Renal pelvis (tissue), 4 donors: ENCODE measurements around the gene SLC38A7. TPM values are rescaled to one million over a fixed set of nuclear protein-coding genes. Genes with fewer than 3 reads are reported as not detected.
A peak's percentile ranks its signal among the peaks of the same experiment; 100 is the strongest.
"Not testable (repeated sequence)": the region's sequence is repeated elsewhere in the genome, so short reads cannot be mapped to it uniquely, and the experiment has no call there.

Experiments
- DNase-seq: peaks from one replicate; pipeline ENCODE4 v3.0.0-alpha.2; 2013
- polyA plus RNA-seq, 3 donors: library from polyadenylated mRNA; unstranded; fragments of 120-200 nt; gene quantifications; one replicate each; pipeline ENCODE4 v1.2.1, GENCODE V29; 2013; ENCODE audit not compliant: insufficient read length in 3 of 3

Gene SLC38A7
- polyA plus RNA-seq, 3 donors, result 14.5 to 20.8 (median 20.3) TPM

DNA sequence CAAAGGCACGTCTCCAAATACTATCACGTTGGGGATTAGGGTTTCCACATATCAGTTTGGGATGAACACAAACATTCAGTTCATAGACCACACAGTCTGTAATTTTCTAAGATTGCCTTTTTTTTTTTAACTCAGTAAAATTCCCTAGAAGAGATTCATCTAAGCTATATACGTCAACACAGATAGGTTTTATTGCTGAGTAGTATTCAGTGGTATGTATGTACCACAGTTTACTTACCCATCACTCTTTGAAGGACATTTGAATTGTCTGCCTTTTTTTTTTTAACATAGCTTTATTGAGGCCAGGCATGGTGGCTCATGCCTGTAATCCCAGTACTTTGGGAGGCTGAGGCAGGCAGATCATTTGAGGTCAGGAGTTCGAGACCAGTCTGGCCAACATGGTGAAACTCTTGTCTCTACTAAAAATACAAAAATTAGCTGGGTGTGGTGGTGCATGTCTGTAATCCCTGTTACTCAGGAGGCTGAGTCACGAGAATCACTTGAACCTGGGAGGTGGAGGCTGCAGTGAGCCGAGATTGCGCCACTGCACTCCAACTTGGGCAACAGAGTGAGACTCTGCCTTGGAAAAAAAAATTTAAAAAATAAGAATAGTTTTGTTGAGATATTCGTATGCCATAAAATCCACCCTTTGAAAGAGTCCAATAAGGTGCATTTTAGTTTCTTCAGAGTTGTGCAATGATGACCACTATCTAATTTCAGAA, 2.6 kb upstream of the SLC38A7 start:
- not testable (repeated sequence) for DNase-seq

DNA sequence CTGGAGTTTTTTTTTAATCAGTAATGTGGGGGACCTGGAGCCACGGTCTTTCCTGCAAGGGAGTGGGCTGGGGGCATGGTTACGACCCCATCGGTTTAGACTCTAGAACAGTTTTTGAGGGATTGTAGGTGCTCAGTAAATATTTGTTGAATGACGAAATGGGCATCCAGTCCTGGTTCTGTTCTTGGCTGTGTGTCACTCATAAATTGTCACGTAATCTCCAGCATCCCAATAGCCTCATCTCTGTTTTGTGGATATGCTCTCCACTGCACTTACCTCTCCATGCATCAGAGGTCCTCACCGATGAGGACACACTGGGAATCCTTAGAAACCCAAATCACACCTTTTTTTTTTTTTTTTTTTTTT, 497 bp upstream of the SLC38A7 start:
- DNase-seq, result no peak

DNA sequence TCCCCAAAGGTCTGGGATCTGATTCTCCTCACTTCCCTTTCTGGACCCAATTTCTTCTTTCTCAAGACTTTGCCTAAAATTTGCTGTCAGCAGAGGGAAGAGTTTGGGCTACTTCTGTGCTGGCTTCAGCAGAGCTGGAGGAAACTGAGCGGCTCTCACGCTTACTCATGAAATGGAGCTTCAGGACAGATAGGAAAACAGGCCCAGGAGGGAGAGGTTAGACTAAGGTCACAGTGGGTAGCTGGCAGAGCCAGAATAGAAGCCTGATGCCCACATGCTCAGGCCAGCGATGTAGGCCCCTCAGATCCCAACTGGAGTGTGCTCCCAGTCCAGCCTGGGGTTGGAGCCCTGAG, 593 bp downstream of the SLC38A7 start:
- DNase-seq, result no peak

DNA sequence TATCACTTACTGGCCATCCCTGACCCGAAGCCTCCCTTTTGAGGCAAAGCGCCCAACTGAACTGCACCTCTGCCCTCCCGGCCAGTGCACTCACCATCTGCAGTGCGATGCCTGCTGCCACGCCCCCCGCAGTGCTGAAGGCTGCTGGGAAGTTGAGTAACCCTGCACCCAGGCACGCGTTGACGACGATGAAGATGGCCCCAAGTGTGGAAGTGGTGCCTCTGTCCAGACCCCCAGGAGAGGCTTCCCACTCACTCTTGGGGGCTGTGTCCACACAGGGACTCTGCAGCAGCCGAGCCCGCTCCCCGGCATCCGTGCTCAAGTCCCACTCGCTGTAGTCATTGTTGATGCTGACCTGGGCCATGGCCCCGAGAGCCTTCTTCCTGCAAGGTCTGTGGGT, 4.8 kb downstream of the SLC38A7 start:
- no peak for DNase-seq

DNA sequence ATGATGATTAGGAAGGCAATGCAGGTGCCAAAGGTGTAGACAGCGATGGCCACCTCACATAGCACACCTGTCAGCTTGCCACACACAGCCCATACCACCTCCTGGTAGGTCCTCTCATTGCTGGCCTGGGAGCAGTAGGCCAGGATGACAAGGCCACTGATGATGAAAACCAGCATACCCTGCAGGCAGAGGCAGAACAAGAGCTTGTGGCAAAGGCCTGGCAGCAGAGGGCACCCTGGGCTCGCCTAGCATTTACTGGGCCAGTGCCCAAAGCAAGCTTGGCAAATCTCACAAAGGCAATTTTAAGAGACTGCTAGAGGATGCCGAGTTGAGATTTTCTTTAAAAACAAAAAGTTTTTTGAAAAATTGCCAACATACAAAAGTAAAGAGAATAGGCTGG, 5.9 kb downstream of the SLC38A7 start:
- no peak for DNase-seq

DNA sequence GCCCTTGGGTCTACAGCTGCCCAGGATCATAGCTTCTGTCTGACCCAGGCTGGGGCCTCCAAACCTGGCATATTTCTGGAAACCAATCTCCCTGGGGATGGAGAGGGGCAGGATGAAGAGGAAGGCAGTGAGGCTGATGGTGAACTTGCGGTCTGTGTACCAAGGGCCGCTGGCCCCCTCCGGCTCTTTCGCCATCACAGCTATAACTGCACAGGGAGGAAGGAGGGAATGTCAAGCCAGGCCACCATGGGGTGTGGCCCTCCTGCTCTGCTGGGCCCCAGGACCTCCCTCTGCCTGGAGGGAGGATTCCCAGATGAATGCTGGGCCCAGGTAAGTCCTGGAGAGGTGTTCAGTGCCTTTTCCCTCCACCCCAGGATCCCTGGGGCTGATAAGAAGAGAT, 6.3 kb downstream of the SLC38A7 start:
- no peak for DNase-seq

DNA sequence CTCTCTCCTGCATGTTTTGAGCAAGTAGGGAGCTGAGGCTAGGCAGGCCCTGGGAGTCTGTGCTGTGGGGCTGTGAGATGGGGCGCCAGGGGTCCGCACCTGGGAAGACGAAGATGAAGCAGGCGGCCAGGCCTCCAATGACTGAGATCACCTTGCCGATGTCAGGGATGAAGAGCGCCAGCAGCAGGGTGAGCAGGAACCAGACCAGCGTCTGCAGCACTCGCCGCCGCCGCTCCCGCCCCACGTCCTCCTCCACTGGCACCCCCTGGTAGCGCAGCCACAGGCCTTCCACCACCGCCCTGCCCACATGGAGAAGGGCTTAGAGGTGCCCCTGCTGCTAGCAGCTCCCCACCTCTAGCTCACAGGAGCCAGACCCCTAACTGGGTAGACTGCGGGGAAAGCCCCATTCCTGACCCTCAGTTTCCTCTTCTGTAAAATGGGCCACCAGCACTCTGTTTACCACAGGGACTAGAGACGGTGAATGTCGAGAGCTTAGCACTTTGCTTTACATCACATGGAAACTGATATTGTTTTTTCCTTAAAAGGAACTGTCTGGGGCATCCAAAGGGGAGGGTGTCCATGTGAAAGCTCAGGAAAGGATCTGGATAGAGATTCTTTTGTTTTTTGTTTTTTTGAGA, 13.5 kb downstream of the SLC38A7 start:
- DNase-seq, result no peak

DNA sequence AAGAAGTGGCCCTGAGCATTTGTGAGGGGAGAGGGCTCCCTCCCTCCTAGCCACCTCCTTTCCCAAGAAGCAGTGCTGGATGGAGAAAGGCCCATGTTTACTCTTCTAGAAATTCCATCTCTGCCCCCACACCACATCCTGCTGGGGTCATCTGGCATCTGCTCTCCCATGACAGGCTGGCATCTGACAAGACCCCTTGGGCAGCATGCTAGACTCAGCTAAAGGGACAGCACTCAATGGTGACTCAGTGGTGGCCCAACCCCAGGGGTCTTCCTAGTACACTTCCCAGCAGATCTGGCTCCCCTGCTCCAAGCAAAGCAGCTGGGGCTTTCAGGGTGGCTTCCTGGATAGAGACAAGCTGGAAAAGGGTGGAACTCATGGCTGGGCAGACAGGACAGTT, 14.4 kb downstream of the SLC38A7 start:
- DNase-seq, result no peak

DNA sequence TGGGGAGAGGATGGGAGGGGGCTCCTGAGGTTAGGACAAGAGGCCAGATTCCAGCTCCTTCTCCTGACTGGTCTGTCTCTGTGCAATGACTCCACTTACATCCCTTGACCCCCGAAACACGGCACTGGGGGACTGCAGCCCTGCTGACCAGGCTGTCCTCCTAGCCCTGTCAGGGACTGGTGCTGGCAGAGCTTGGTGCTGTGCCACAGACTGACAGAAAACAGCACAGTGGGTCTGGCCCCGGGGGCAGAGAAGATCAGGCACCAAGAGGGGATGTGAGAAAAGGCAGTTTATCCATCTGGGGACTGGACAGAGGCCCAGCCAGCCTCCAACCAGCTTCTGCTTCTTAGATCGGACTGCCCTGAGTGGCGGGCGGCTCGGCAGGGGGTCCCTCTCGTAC, 19.4 kb downstream of the SLC38A7 start:
- DNase-seq, result no peak

DNA sequence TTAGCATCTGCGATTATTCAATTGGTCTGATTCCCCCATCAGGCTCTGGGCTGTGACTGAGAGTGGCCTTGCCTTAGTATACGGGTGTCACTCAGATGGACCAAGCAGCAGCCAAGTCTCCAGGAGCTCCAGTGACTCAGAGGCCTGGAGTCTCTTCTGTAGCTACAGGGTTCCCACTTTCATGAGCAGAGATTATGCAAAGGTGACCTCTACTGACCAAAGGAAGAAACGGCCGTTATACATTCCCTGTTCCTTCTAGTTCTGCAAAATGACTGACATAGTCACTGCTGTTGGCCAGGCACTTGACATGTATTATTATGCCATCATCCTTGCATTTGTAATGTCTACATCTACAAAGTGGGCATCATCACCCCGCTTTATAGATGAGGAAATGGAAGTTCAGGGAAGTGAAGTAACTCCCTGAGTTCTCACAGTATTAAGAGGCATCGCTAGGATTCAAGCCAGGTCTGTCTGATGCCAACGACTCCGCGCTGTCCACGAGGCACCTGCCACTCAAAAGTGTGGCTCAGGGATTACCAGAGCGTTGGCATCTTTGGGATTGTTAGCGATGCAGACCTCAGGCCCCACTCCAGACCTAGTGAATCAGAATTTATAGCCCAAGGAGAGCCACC, 23.3 kb downstream of the SLC38A7 start:
- DNase-seq, result peak; percentile 68

DNA sequence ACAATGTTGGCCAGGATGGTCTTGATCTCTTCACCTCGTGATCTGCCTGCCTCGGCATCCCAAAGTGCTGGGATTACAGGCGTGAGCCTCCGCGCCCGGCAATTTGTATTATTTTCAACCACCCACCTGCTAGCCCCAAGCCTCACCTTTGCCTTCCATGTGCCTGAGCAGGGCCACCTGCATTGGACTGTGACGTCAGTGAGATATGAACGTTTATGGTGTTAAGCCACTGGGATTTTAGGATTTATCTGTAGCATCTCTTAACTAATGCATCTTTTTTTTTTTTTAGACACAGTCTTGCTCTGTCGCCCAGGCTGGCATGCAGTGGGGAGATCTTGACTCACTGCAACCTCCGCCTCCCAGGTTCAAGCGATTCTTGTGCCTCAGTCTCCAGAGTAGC, 24.7 kb downstream of the SLC38A7 start:
- DNase-seq, result not testable (repeated sequence)

DNA sequence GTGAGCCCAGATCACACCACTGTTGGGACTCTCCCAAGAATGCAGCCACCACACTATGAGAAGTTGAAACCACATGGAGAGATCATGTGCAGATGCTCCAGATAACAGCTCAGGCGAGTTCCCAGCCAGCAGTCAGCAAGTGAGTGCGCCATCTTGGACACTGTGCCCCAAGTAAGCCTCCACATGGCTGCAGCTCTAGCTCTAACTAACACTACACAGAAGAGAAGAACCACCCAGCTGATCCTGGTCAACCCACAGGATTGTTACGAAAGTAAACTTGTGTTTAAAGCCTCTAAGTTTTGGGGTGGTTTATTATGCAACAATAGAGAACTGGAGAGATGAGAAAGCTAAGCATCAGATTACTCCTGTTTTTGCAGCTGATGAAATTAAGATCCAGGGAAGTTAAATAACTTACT, 25.8 kb downstream of the SLC38A7 start:
- no peak for DNase-seq

DNA sequence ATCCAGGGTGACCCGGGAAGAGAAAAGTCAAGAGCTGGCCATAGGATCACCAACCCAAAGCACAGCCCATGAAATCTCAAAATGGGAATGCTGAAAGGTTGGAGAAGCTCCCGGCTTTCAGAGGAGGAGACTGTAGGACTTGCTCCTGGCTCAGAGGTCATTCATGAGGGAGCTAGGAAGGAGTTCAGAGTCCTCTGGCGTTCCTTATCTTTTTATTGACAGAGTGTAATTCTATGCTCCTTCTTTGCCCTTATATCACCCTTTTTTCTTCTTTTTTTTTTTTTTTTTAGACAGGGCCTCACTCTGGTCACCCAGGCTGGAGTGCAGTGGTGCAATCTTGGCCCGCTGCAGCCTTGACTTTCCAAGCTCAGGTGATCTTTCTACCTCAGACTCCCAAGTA, 27.7 kb downstream of the SLC38A7 start:
- DNase-seq, result no peak

DNA sequence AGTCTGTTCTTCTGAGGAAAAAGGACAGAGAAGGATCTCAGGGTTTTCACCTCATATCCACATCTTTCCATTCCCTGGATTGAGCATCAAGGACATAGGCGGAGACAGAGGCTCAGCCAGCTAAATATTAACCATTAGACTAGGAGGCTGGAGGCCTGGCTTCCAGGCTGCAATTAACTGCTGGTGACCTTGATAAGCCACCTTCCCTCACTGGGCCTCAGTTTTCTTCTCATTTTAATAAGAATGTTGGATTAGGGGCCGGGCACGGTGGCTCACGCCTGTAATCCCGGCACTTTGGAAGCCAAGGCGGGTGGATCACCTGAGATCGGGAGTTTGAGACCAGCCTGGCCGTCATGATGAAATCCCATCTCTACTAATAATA, 29.4 kb downstream of the SLC38A7 start:
- no peak for DNase-seq

DNA sequence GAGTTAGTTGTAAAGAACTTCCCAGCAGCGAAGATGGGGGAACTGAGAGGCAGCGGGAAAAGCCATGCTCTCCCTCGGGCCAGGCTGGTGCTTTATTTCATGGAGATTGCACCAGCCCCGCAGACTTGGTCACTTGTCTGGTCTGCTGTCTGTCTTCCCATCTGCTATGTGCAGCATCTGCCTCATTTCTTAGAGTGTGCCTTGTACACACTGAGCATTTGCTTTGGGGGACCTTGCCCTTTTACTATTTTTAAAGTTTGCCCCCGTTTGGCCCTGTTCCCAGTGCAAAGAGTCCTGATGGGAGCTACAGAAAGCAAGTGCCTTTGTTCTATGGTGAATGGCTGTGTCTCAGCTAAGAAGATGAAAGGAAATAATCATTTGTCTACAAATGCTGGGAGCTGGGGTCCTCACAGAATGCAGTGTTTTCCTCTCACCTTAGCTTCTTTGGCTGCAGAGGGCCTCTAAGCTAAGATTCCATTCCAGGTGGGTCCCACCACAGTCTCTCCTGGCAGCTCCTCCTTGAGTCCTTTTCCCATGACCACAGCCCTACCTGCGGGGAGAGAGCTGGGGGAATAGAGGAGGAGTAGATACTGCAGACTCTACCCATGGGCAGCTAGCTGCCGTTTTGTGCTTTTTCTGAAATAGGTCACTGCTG, 29.9 kb downstream of the SLC38A7 start:
- no peak for DNase-seq

DNA sequence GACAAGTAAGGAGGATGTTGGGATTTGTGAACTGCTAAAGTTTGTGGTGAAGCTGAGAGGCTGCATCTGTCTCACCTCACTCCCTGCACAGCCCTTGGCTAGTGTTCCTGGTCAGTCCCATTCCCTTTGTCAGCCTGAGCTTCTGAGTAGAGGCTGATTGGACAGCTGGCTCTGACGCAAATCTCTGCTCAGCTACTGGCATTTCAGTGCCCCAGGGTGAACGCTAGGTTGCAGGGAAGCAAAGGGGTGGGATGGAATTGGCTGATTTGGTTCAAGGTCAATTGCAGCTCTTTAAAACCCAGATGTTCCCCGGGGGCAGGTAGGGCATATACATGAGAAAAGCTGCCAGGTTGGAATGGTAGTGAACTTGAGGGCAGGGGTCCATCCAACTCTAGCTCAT, 31.8 kb downstream of the SLC38A7 start:
- no peak for DNase-seq

DNA sequence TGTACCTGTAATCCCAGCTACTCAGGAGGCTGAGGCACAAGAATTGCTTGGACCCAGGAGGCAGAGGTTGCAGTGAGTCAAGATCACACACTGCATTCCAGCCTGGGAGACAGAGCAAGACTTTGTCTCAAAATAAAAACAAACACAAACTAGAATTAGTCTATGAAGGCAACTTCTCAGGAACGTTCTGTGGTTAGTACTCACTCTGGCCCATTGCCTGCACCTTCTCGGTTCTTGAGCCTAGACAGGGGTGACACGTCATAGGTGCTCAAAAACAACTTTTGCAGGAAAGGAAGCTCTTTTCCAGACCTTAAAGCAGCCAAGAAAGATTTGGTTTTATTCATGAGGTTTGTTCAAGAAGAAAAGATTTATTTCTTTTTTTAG, 32.6 kb downstream of the SLC38A7 start:
- no peak for DNase-seq

DNA sequence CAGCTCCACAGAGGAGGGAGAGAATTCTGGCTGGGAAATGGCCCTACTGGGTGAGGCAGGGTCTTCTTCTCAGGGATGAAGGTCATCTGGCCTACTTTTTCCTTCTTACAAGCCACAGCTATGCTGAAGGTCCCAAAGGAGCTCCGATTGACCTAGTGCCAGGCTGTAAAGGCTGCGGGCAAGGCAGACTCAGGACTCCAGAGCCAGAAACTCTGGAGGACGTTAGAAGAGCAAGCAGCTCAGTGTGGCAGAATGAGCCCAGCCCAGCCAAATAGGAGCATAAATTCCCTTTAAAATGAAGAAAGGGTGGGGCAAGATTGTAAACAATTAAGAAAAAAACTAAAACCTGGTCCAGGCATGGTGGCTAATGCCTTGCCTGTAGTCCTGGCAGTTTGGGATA, 34.9 kb downstream of the SLC38A7 start:
- DNase-seq, result no peak

DNA sequence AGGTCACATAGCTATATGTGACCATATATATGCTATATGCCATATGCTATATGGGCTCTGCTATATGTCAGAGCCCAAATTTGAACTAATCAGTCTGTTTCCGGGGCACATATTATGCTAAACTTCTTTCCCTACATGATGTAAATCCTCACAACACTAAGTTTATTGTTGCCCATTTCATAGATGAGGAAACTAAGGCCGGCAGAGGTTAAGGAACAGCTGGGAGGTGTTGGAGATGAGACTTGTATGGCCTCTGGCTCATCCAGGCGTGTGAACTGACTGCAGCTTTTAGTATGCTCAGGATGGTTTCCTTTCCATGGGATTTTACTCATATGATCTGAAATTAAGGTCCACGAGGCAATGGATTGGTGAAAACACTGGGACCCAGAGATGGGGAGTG, 37.5 kb downstream of the SLC38A7 start:
- no peak for DNase-seq

DNA sequence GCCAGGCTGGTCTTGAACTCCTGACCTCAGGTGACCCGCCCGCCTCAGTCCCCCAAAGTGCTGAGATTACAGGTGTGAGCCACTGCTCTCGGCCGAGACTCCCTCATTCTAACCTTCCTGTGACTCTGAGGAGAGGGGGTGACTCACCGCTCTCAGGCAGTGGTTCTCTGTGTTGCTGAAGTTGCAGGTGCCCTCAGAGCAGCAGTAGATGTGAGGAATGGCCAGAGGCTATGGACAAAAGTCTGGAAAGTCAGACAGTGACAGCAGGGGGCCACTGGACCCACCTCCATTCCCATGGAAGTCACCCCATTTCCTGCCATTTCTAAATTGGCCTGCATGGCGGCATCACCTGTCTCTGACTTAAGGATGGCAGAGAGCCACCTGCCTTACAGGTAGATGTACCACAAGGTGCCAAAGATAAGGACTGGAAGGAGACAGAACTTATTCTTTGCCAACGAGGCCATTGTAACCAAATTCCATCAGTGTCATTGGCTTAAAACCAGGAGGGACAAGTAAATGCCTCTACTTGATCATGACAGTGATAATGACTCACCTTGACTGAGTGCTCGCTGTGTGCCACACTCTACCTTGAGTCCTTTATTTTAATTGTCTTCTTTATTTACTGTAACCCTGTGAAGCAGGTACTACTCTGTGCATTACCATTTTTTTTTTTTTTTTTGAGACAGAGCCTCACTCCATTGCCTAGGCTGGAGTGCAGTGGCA, 39.6 kb downstream of the SLC38A7 start:
- DNase-seq, result no peak

DNA sequence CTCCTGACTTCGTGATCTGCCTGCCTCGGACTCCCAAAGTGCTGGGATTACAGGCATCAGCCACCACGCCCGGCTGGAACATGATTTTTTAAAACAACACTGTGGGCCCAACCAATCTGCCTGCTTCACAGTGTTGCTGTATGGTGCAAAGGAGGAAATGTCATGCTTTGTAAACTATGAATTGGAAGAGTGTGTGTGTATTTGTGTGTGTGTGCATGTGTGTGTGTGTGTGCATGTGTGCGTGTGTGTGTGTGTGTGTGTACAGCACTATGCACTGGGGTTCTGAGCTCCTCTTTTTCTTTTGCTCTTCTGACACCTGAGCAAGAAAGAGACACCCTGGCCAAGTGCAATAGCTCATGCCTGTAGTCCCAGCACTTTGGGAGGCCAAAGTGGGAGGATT, 40.5 kb downstream of the SLC38A7 start:
- DNase-seq, result no peak

DNA sequence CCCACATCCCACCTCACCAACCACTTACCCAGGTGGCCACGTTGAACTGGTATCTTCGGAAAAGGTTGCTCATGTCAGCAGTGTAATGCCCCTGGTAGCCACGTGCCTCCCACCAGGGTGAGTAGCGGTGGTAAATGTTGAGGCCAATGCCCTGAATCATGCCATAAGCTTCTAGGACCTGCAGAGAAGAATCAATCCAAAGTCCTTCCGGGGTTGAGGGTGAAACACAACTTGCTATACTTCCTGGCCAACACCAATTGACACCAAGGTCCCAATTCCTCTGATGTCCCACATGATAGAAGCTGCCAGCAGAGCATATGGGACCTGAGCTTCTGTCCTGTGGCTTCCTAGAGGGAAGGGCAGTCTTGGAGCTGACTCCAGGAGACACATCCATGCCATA, 43.6 kb downstream of the SLC38A7 start:
- no peak for DNase-seq

DNA sequence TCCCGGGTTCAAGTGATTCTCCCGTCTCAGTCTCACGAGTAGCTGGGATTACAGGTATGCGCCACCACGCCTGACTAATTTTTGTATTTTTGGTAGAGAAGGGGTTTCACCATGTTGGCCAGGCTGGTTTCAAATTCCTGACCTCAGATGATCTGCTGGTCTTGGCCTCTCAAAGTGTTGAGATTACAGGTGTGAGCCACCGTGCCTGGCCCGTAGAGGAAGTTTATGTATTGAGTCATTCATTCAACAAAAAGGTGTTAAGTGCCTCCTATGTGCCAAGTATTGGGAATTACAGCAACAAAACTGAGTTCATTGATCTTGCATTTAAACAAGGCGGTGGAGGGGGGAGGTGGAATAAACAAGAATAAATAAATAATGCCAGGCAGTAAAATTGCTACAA, 44.7 kb downstream of the SLC38A7 start:
- no peak for DNase-seq
